ENCODE data around the gene CELA2A.
"Not testable (repeated sequence)": the region's sequence is repeated elsewhere in the genome, so short reads cannot be mapped to it uniquely, and the experiment has no call there.

The CELA2A gene

DNA sequence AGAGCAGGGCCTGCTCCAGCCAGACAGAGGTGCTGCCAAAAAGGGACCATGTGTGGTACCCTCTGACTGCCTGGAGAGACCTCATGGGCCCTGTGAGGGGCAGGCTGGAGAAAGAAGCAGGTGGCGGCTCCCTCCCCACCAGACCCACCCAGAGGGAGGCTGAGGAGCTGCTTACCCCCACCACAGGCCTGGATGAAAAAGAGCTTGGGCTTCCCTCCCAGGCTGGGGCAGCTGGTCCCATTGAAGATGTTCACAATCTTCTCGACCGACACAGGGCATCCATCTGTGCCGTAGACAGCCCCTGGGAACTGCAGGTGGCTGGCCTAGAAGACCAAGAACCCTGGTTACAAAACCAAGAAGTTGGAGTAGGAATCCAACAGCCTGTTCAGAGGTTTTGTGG lies 47.9 kb downstream of the CELA2A start:
- no peak for DNase-seq

DNA sequence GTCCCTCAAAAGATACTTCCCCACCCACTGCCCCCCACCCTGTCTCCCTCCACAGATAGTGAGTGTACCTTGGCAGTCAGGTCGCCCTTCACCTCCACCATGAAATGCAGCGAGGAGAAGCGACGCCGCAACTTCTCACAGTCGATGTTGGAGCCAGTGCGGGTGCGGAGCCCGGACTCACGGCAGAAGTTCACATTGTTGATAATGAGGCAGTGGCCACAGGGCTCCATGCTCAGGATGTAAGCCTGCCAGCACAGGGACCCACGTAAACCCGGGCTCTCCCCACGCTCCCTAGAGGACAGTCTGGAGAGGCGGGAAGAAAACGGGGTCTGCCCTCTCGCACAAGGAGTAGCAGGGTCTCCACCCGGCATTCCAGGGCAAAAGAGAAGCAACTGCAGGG lies 50.3 kb downstream of the CELA2A start:
- no peak for DNase-seq

- DNase-seq: no peak
Measured at GRCh38 chr1:15507278-15507677, 50.7 kb downstream of the CELA2A start.

GRCh38 chr1:15508700-15509487 lies 52.4 kb downstream of the CELA2A start:
- no peak for DNase-seq

GRCh38 chr1:15509586-15509985 lies 53.1 kb downstream of the CELA2A start:
- DNase-seq: no peak

DNA sequence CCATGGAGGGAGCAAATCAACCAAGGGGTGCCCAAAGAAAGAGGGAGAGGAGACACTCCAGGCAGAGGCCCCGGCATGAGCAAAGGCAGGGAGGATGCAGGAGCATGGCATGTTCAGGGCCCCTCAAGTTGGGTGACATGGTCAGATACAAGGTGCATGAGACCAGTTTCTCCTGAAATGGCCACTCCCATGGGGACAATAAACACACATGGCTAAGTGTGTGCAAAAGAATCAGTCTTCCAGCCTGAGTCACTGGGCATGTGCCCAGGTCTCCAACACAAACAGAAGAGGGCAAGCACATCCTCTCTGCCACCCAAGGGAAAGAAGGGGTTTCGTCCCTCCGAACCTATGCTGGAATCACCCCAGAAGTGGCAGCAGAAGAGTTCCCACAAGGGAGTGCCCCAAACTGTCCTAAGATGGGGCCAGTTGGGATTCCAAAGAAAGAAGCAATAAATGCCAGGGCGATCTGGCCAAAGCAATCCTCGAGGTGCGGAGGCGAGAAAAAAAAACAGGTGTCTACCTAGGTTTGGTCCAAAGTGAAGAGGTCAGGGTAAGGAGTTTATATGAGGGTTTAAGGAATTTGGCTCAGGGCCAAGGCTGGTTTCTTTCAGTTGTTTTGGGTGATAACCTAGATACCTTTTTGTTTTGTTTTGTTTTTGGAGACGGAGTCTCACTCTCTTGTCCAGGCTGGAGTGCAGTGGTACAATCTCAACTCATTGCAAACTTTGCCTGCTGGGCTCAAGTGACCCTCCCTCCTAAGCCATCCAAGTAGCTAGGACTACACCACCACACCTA lies 54.3 kb downstream of the CELA2A start:
- no peak for DNase-seq

DNA sequence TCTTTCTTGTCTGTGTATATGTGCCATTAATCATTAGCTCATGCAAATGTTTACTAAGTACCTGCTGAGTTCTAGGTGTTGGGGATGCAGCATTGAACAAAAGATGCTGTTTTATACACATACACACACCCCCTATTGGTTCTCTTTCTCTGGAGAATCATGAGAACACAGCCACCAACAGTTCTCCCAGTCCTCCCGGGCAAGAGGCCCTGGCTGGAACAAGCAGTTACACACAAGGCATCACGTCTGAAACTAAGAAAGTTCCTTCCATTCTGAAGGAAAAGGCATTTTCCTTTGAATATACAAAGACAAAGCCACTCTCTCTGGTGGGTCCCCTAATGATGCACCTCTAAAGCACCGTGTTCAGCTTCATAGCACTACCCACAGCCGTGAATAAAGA lies 56.7 kb downstream of the CELA2A start:
- DNase-seq: no peak

DNA sequence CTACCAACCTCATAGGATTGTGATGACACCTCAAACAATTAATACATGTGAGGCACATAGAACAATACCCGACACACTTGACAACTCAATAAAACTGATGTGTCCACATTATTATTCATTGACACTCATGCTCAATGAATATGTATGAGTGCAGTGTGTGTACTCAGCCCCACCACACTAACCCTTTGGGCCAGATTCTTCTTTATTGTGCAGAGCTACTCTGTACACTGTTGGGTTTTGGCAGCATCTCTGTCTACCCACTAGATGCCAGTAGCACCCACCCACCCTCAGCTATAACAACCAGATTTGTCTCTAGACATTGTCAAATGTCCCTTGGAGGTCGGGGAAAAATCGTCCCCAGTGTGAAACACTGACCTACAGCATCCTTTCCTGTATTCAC lies 57.4 kb downstream of the CELA2A start:
- DNase-seq: no peak

GRCh38 chr1:15514557-15514956 lies 58.0 kb downstream of the CELA2A start:
- not testable (repeated sequence) for DNase-seq

DNA sequence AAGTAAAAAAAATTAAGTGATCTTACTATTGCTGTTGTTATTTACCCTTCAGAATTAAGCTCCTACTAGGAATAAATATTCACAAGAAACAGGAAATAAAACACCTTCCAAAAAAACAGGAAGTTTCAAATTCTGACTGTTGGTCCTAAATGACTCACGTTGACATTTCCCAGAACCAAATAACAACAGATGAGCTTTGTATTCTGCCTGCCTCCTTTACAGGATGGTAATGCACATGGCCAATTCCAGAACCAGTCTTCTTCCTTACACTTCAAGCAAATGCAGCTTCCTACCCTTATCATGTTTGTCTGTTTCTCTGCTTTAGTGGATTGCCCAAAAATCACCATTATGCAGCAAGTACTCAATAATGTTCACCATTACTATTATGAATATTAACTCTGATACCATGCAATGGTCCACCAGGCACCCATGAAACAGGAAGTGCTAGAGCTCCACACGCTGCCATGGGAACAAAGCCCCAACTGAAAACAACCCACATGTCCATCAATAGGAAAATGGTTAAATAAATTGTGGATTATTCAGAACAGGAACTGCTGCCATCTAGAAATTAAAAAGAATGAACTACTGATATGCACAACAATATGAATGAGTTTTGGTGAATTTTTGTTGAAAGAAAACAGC lies 58.6 kb downstream of the CELA2A start:
- DNase-seq: no peak

DNA sequence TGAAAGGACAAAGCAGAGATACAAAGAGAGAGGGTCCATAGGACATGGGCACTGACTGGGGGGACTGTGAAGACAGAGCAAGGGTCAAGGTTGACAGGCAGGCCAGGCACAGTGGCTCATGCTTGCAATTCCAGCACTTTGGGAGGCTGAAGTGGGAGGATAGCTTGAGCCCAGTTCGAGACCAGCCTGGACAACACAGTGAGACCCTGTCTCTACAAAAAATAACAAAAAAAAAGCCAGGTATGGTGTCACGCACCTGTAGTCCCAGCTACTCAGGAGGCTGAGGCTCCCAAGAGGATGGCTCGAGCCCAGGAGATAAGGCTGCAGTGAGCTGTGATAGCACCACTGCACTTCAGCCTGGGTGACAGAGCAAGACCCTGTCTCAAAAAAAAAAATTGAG lies 63.1 kb downstream of the CELA2A start:
- no peak for DNase-seq

GRCh38 chr1:15521206-15521906 lies 64.8 kb downstream of the CELA2A start:
- not testable (repeated sequence) for DNase-seq
